NK-92 (cell line): ENCODE measurements around the gene MICAL1.

Experiments used
- DNase-seq: peaks from one replicate; lab custom pipeline; 2025; ENCODE audit not compliant: unreplicated experiment; lab: John Stamatoyannopoulos, UW

Gene MICAL1, protein sequence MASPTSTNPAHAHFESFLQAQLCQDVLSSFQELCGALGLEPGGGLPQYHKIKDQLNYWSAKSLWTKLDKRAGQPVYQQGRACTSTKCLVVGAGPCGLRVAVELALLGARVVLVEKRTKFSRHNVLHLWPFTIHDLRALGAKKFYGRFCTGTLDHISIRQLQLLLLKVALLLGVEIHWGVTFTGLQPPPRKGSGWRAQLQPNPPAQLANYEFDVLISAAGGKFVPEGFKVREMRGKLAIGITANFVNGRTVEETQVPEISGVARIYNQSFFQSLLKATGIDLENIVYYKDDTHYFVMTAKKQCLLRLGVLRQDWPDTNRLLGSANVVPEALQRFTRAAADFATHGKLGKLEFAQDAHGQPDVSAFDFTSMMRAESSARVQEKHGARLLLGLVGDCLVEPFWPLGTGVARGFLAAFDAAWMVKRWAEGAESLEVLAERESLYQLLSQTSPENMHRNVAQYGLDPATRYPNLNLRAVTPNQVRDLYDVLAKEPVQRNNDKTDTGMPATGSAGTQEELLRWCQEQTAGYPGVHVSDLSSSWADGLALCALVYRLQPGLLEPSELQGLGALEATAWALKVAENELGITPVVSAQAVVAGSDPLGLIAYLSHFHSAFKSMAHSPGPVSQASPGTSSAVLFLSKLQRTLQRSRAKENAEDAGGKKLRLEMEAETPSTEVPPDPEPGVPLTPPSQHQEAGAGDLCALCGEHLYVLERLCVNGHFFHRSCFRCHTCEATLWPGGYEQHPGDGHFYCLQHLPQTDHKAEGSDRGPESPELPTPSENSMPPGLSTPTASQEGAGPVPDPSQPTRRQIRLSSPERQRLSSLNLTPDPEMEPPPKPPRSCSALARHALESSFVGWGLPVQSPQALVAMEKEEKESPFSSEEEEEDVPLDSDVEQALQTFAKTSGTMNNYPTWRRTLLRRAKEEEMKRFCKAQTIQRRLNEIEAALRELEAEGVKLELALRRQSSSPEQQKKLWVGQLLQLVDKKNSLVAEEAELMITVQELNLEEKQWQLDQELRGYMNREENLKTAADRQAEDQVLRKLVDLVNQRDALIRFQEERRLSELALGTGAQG

DNA sequence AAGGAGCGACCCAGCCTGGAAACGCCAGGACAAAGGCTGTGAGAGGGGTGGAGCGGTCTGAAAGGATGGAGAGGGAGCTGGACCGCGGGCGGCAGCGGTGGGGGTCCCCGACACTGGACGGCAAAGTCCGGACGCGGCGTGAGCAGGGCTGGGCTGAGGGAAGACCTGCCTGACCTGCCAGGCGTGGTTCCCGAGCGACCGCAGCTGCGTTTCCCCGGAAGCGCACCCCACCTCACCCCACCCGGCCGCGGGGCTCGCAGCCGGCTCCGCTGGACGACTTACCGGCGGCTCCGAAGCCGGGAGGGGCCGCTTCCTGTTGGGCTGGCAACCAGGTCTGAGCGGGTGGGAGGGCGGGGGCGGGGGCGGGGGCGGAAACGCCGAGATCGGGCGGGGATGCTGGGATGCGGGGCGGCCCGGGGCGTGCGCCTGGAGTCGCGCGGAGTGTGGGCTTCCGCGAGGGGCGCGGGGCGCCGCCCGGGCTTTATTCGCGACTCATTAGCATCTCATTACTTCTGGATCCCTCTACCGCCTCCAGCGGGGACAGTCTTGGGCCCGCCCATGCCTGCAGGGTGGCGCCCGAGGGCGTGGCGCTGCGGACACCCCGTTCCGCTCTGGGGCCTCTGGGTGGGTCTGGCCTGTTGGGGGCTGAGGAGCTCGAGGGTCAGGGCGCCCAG lies at the start of gene MICAL1:
Gene MICAL1 (minus strand): TSS at position 336 of the 674 bp plus-strand sequence. CDS start 1,576 bp downstream, outside the sequence.
- DNase-seq, result no peak

DNA sequence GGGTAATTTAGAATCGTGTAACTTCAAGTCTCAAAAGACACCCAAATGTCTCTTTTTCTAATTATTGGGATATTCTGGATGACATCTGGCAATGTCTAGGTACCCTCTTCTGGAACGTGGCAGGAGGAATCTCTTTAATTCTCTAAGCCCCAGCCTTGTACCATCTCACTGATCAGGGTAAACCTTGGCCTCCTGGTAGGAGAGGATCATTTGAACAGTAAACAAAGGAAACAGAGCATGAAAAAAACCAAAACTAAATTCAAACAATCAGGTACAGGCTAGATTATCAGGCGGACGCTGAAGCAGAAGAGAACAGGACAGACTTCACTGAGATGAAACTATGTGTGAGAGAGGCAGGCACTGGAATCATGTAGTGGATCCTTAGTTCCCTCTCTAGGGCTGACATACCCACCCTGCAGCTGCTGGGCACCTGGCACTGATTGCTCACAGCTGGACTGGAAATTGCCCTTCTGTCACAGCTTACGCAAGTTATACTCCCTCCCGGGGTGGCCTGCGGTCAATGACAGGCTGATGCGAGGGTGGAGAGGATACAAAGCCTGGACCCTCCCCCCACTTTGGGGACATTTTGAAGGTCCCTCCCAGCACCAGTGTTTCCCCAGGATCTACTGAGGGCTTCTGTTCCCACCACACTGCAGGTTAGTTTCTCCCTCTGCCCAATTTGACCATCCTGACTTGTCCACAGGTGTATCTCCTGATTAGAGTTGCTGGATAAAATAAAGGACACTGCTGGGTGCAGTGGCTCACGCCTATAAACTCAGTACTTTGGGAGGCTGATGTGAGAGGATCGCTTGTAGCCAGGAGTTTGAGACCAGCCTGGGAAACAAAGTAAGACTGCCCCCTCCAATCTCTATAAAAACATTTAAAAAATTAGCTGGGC lies 48.0 kb upstream of the MICAL1 start:
- DNase-seq, result no peak

DNA sequence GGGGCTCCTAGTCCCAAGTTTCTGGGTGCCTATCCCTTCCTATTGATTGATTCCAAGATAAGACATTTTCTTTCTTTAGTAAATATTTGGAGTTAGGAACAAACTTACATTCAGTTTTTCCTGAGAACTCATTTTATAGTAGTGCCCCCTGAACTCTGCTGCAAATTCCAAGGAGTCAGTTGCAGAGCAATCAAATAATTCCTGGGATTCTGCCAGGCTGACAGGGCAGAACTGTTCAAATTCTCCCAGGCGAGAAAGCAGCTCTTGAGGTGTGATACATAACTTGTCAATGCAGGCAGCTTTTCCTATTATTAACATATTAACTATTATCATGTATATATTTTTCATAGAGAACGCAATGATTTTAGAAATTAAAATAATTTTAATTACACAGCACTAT lies 43.4 kb upstream of the MICAL1 start:
- no peak for DNase-seq

DNA sequence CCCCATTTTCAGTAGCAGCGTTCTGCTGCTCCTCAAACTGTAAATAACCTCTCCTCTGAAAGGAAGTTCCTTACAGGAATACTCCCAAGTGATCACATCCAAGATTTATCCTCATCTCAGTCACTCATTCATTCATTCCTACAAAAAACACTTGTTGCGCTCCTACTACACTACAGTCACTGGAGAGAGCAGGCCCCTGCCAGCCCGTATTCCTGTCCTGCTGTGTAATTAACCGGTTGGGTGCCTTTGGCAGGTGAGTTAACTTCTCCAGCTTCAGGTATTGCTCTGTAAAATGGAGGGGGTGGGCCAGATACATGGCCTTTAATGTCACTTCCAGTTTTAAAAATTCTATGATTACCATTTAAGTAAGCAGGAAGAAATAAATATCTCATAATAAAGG lies 42.5 kb upstream of the MICAL1 start:
- no peak for DNase-seq

DNA sequence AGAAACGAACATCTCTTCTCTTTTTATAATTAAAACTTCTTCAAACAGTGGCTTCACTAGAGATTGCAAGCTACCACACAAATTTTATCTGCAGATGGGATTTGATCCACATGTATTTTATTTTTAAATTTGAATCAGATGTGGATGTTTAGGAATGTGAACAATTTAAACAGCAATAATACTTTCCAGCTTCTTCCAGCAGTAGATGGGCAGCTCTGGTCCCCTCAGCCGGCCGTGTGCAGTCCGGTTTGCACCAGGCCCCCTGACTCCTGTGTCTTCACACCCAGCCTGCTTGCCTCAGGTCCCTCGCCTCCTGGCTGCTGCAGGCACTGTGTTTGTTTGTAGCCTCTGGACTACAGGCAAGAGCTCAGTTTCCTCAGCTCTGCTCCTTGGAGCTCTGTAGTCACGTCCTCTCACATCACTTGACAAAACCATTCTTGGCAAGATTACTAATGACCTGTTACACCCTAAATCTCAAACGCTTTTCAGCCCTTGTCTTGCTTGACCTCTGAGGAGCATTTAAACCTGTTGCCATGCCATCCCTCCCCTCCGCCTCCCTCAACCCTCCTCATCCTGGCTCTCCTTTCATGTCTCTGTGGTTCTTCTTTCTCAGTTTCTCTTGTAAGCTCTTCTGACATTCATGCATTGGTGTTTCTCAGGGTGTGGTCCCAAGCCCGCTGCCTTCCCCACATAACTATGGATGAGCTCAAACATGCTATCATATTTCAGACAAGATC lies 40.6 kb upstream of the MICAL1 start:
- no peak for DNase-seq

DNA sequence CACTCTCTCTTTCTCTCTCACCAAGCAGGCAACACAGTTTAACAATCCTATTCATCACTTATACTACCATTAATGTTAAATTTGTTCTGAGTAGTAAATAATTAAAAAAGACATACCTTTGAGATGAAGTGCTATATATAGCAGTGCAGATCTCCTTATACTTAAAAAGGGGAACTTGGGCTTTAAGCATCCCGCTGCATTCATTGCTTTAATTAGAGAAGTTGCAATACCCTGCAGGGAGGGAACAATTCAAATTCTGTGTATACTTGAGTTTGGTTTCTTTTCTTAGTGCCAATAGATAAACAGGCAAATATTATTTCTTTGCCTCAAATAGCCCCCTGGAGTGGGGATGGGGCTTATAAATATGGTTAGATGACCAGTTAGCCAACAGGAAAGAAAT lies 38.3 kb upstream of the MICAL1 start:
- DNase-seq, result no peak

DNA sequence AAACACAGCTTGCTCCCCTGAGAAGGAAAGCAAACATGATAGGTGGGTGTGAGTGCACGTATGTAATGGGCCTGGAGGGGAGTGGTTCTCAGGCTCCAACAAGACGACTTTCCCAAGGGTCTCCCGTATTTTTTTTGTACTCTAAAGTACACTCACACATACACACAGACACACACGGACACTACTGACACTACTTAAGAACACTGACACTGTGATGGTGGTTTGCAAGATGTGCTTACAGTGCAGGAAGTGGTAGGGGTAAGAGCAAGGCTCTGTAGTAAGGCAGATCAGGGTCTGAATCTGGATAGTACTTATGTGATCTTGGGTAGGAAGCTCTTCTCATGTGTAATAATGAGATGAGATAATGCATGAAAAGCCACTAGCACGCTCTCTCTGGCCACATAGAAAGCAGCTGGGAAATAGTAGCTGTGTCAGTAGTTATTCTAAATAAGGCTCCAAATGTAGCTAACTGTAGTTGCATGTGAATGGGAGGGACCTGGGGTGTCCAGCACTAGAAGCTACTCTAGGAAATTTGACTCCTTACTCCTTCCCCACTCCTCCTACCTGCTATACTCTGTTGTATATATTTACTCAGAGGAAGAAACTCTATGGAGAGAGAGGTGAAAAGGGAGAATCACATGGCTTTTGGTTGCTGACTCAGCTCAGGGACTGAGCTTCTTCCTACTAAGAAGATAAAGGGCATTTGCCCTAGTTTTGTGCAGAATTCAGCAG lies 35.8 kb upstream of the MICAL1 start:
- no peak for DNase-seq

DNA sequence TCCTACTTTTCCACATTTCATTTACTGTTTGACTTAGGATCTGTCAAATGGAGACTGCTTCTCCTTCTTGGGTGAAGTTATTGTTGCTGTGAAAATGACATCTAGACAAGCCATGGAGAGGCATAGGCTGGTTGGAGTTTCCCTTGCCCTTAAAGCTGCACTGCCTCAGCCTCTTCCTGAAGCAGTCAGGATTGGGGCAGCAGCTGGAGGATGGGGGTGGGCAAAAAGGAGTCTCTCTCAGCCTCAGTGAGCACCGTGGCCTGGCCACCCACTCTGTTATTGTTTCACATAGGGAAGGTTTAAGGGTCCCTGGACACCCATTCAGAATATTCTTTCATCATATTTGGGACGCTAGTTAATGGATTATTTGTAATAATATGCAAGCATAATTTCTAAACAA lies 35.1 kb upstream of the MICAL1 start:
- DNase-seq, result no peak

DNA sequence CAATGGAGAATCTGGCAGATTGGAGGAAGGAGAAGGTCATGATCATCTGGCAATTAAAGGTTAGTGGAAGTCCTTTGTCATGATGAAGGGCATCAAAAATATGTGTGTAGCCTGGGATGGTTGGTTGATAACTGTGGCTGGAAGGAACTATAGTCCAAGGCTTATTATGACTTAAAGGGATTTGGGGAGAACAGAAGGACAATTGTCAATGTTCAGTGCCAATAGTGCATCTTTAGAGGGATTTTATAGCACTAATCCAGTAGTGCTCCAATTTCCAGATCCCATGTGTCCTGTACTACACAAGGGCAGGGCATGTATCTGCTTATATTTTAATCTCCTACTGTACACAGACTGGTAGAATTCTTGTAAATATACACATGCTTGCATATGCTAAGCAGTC lies 32.4 kb upstream of the MICAL1 start:
- no peak for DNase-seq

DNA sequence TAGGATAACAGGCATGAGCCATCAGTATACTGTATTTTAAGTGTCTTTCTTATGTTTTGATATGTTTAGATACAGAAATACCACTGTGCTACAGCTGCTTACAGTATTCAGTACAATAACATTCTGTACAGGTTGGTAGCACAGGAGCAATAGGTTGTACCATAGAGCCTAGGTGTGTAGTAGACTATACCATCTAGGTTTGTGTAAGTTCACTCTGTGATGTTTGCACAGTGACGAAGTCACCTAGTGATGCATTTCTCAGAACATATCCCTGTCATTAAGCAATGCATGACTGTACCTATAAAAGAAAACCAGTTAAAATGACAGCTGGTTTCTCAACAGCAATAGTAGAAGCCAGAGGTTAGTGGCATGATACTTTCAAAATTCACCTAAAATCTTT lies 30.5 kb upstream of the MICAL1 start:
- no peak for DNase-seq

DNA sequence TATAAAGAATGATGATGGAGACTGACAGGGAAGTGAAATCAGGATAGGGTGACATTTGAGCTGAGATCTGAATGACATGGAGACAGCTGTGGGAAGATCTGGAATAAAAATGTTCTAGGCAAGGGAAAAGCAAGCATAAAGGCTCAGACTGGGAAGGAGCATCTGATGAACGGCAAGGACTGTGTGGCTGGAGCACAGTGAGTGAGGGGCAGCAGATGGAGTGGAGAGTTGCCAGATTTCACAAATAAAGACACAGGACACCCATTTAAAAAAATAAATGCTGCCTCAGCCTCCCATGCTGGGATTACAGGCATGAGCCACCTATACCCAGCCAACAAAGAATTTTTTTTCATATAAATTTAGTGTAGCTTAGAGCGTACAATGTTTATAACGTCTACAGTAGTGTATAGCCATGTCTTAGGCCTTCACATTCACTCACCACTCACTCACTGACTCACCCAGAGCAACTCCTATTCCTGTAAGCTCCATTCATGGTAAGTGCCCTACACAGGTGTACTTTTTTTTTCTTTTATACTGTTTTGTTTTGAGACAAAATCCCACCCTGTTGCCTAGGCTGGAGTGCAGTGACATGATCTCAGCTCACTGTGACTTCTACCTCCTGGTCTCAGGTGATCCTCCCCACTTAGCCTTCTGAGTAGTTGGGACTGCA lies 29.8 kb upstream of the MICAL1 start:
- DNase-seq, result no peak

DNA sequence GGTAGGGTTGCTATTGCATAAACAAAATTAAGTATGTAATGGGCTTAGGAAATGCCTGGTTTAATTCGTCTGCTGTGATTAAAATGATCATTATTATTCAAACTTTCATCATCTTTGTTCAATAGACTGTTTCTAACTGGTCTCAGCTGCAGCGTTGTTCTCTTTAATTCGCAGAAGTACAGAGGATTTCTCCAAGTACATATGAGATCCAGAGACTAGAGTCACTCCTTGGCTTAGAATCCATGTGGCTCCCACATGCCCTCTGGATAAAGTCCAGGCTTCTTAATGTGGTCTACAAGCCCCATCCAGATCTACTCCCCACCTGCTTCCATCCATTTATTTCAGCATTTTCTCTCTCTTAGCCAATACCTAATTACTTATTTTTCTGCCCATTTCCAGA lies 28.6 kb upstream of the MICAL1 start:
- DNase-seq, result no peak

DNA sequence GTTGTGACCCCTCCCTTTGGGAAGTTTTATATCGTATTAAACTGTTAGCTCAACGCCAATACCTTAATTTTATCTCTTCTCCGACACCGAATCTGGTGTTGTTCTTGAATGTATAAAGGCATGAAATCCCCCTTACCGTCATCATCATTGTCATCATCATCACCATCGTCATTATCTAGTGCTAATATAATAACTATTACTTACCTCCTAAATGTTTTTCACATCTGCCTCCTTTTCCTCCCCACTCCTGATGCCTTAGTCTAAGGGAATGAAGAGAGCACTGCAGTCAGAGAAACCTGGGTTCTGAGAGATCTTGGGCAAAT lies 28.1 kb upstream of the MICAL1 start:
- no peak for DNase-seq

DNA sequence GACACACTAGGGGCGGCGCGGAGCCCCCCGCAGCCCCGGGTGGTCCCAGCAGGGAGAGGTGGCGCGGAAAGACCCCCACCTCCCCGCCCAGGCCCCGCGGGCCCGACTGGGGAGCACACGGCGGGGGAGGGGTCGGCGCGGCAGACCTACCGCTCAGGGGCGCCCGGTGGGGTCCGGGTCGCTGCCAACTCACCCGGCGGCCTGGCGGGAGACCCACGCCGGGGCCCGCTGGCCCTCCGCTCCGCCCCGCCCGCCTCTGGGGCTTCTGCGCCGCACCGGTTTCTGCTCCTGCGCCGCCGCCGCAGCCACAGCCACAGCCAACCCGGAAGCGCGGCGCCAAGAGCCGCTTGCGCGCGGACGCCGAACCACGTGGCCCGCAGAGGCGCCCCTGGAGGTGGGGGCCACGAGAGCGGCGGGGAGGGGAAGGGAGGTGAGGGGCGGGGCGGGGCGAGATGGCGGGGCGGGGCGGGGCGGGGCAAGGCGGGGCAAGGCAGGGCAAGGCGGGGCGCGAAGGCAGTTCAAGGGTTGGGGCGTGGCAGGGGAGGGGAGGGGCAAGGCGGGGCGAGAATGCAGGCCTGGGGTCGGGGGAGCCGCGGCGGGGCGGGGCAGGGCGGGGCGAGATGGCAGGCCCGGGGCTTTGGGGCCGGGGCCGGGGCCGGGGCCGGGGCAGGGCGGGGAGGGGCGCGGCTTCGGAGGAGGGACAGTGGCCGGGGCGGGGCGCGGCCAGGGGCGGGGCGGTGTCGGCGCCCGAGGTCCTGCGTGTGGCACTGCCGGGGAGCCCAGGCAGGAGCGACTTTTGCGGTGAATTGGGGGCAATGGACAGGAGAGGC lies 27.5 kb upstream of the MICAL1 start, which contains the start of gene ZBTB24:
Gene ZBTB24 (minus strand): TSS at position 315 of the 830 bp plus-strand sequence. CDS start 1,193 bp downstream, outside the sequence.
- peak; percentile 43 for DNase-seq

DNA sequence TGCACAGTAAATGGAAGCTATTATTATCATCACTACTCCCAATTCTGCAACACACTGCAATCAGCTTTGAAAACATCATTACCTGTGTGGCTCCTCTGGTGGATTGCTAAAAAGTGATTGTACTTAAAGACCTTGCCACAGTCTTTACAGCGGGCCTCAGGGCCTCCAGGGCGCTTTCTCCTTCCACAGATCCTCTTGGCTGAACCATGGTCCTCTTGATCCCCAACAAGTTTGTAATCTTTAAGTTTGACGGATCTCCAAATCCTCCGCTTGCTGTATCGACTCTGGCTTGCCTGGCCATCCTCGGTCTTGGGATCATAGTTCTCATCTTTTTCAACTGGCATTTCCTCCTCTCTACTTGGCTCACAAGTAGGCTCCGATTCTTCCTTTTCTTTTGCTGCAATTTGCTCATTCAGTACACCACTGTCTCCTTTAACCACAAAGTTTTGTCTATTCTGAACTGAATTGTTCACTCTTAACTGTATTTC lies 25.5 kb upstream of the MICAL1 start:
- no peak for DNase-seq

DNA sequence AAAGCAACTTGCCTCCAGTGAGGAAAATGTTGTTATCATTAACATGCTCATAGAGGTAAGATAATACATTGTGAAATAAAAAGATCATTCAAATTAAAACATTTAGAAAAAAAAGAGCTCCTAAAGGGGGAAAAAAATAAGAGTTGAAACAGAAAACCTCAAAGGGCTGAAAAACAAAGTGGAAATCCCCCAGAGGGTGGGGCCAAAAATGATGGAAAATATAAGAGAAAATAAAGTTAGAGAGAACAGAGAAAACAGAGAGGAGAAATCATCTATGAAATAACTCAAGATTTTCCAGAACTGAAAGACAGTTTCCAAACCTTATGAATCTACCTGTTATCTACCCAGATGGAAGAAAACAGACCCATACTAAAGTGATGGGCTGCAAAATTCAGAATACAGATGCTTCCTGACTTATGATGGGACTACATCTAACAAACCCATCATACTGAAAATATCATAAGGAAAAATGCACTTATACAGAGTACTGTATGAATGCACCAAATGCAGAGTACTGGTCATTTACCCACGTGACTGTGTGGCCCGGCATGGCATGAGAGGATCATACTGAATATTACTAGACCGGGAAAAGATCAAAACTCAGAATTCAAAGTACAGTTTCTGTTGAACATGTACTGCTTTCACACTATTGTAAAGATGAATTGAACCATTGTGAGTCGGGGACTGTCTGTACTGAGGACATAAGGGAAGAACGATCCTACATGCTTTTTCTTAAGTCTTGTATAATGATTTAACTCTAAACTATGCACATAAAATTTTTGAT lies 23.5 kb upstream of the MICAL1 start:
- no peak for DNase-seq
